HEK293 (cell line): ENCODE data around the gene OST4.

Source experiments
- EGR2 ChIP-seq: fragments of 450-650 bp; formaldehyde crosslinking; IDR thresholded peaks from 2 replicates; pipeline ENCODE4 v1.5.1; 2016; ENCODE audit warnings: low read depth, missing biosample characterization, missing genetic modification characterization
- GLIS1 ChIP-seq: fragments of 450-650 bp; formaldehyde crosslinking; IDR thresholded peaks from 2 replicates; pipeline ENCODE4 v1.5.1; 2016; ENCODE audit warnings: missing biosample characterization, missing genetic modification characterization
- HOXC10 ChIP-seq: sonication (generic); formaldehyde crosslinking; IDR thresholded peaks from 2 replicates; pipeline ENCODE4 v1.8.1; 2023; ENCODE audit warnings: mild to moderate bottlenecking, missing genetic modification reagents
- KLF1 ChIP-seq: fragments of 450-650 bp; formaldehyde crosslinking; IDR thresholded peaks from 2 replicates; pipeline ENCODE4 v1.5.1; 2016; ENCODE audit warnings: missing biosample characterization, missing genetic modification characterization
- KLF8 ChIP-seq: fragments of 450-650 bp; formaldehyde crosslinking; IDR thresholded peaks from 2 replicates; pipeline ENCODE4 v1.5.1; 2016; ENCODE audit warnings: missing biosample characterization, missing genetic modification characterization
- OSR2 ChIP-seq: fragments of 450-650 bp; formaldehyde crosslinking; IDR thresholded peaks from 2 replicates; pipeline ENCODE4 v1.5.1; 2016; ENCODE audit warnings: missing biosample characterization, missing genetic modification characterization
- OVOL3 ChIP-seq: fragments of 450-650 bp; formaldehyde crosslinking; IDR thresholded peaks from 2 replicates; pipeline ENCODE4 v1.5.1; 2016; ENCODE audit warnings: missing biosample characterization, missing genetic modification characterization
- SCRT1 ChIP-seq: fragments of 450-650 bp; formaldehyde crosslinking; IDR thresholded peaks from 2 replicates; pipeline ENCODE4 v1.5.1; 2016; ENCODE audit warnings: missing biosample characterization, missing genetic modification characterization, borderline replicate concordance
- ZBTB20 ChIP-seq: fragments of 450-650 bp; formaldehyde crosslinking; IDR thresholded peaks from 2 replicates; pipeline ENCODE4 v1.5.1; 2016; ENCODE audit warnings: missing biosample characterization, missing genetic modification characterization
- ZBTB21 ChIP-seq: fragments of 450-650 bp; formaldehyde crosslinking; IDR thresholded peaks from 2 replicates; pipeline ENCODE4 v1.5.1; 2017; ENCODE audit warnings: missing biosample characterization, missing genetic modification characterization
- ZBTB8A ChIP-seq: fragments of 450-650 bp; formaldehyde crosslinking; IDR thresholded peaks from 2 replicates; pipeline ENCODE4 v1.5.1; 2016; ENCODE audit warnings: missing biosample characterization, missing genetic modification characterization
- ZFP69B ChIP-seq: fragments of 450-650 bp; formaldehyde crosslinking; IDR thresholded peaks from 2 replicates; pipeline ENCODE4 v1.5.1; 2016; ENCODE audit warnings: missing biosample characterization, missing genetic modification characterization
- ZIC2 ChIP-seq: fragments of 450-650 bp; formaldehyde crosslinking; IDR thresholded peaks from 2 replicates; pipeline ENCODE4 v1.5.1; 2016; ENCODE audit warnings: missing biosample characterization, missing genetic modification characterization
- ZNF10 ChIP-seq: fragments of 450-650 bp; formaldehyde crosslinking; IDR thresholded peaks from 2 replicates; pipeline ENCODE4 v1.5.1; 2017; ENCODE audit warnings: missing biosample characterization, missing genetic modification characterization
- ZNF121 ChIP-seq: fragments of 450-650 bp; formaldehyde crosslinking; IDR thresholded peaks from 2 replicates; pipeline ENCODE4 v1.5.1; 2016; ENCODE audit warnings: missing biosample characterization, missing genetic modification characterization
- ZNF2 ChIP-seq: fragments of 450-650 bp; formaldehyde crosslinking; IDR thresholded peaks from 2 replicates; pipeline ENCODE4 v1.5.1; 2016; ENCODE audit warnings: missing biosample characterization, missing genetic modification characterization
- ZNF214 ChIP-seq: fragments of 450-650 bp; formaldehyde crosslinking; IDR thresholded peaks from 2 replicates; pipeline ENCODE4 v1.5.1; 2017; ENCODE audit warnings: missing biosample characterization, mild to moderate bottlenecking, missing genetic modification characterization, borderline replicate concordance
- ZNF302 ChIP-seq: fragments of 450-650 bp; formaldehyde crosslinking; IDR thresholded peaks from 2 replicates; pipeline ENCODE4 v1.5.1; 2016; ENCODE audit warnings: missing biosample characterization, missing genetic modification characterization, low read depth
- ZNF416 ChIP-seq: fragments of 450-650 bp; formaldehyde crosslinking; IDR thresholded peaks from 2 replicates; pipeline ENCODE4 v1.5.1; 2016; ENCODE audit warnings: missing biosample characterization, missing genetic modification characterization
- ZNF473 ChIP-seq: fragments of 450-650 bp; formaldehyde crosslinking; IDR thresholded peaks from 2 replicates; pipeline ENCODE4 v1.5.1; 2017; ENCODE audit warnings: missing biosample characterization, missing genetic modification characterization
- ZNF544 ChIP-seq: fragments of 450-650 bp; formaldehyde crosslinking; IDR thresholded peaks from 2 replicates; pipeline ENCODE4 v1.5.0; 2017; ENCODE audit warnings: missing biosample characterization, missing genetic modification characterization
- ZNF610 ChIP-seq: fragments of 450-650 bp; formaldehyde crosslinking; IDR thresholded peaks from 2 replicates; pipeline ENCODE4 v1.5.1; 2016; ENCODE audit warnings: missing biosample characterization, missing genetic modification characterization, borderline replicate concordance
- ZNF792 ChIP-seq: fragments of 450-650 bp; formaldehyde crosslinking; IDR thresholded peaks from 2 replicates; pipeline ENCODE4 v1.5.1; 2016; ENCODE audit warnings: missing biosample characterization, missing genetic modification characterization
- ZNF837 ChIP-seq: fragments of 450-650 bp; formaldehyde crosslinking; IDR thresholded peaks from 2 replicates; pipeline ENCODE4 v1.5.1; 2016; ENCODE audit warnings: missing biosample characterization, missing genetic modification characterization
- TF ChIP-seq, protein P1 (sequence below): fragments of 450-650 bp; formaldehyde crosslinking; IDR thresholded peaks from 2 replicates; pipeline ENCODE4 v1.5.1; 2016; ENCODE audit warnings: missing biosample characterization, missing genetic modification characterization
- TF ChIP-seq, protein P2 (sequence below): fragments of 450-650 bp; formaldehyde crosslinking; IDR thresholded peaks from 2 replicates; pipeline ENCODE4 v1.5.1; 2017; ENCODE audit warnings: missing biosample characterization, missing genetic modification characterization
- TF ChIP-seq, protein P3 (sequence below): fragments of 450-650 bp; formaldehyde crosslinking; IDR thresholded peaks from 2 replicates; pipeline ENCODE4 v1.5.1; 2016; ENCODE audit warnings: missing biosample characterization, missing genetic modification characterization
- TF ChIP-seq, protein P4 (sequence below): fragments of 450-650 bp; IDR thresholded peaks from 2 replicates; pipeline ENCODE4 v1.5.1; 2018; ENCODE audit warnings: missing biosample characterization, mild to moderate bottlenecking, missing genetic modification characterization
- TF ChIP-seq, protein P5 (sequence below): fragments of 450-650 bp; formaldehyde crosslinking; IDR thresholded peaks from 2 replicates; pipeline ENCODE4; 2016; ENCODE audit warnings: missing biosample characterization, missing genetic modification characterization
- TF ChIP-seq, protein P6 (sequence below): fragments of 450-650 bp; formaldehyde crosslinking; IDR thresholded peaks from 2 replicates; pipeline ENCODE4 v1.5.1; 2017; ENCODE audit warnings: missing biosample characterization, missing genetic modification characterization
- TF ChIP-seq, protein P7 (sequence below): fragments of 450-650 bp; formaldehyde crosslinking; IDR thresholded peaks from 2 replicates; pipeline ENCODE4 v1.5.1; 2016; ENCODE audit warnings: missing biosample characterization, missing genetic modification characterization

Gene OST4

DNA sequence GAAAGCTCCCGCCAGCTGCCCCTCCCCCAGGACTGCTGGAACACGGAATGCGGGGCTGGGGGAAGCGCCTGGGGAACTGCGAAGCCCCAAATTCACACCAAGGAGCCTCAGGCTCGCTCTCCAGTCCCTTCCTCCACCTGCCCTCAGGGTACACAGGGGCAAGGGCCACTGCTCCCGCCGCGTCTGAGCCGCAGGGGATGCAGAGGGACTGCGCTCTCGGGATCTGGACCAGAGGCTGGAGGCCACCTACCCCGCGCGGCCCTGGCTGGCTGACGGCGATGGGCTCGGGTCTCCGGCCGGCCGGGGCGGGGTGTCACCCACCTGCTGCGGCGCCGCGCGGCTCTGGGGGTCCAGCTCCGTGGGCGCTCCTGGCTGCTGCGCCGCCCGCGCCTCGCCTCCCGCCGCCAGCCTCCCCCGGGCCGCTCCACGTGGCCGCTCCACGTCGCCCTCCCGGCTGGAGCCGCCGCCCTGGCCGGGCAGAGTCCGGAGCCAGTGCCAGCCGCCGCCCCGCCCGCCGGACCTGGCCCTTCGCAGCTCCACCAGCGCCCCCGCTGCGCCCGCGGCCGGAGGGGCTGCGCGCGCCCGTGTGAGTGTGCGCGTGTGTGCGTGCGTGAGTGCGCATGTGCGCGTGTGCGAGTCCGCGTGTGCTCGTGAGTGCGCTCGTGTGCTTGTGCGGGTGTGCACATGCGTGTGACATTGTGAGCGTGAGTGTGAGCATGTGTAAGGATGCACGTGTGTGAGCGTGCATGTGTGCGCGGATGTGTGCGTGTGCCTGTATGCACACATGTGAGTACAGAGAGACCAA is 47.3 kb upstream of the OST4 start, which contains the start of gene CGREF1 (continued):
- TF ChIP-seq ZNF416 (tag by site-specific recombination) = no peak
- no peak for TF ChIP-seq KLF1
- TF ChIP-seq ZNF792 (tag by site-specific recombination) = no peak
- TF ChIP-seq, protein P1, sequence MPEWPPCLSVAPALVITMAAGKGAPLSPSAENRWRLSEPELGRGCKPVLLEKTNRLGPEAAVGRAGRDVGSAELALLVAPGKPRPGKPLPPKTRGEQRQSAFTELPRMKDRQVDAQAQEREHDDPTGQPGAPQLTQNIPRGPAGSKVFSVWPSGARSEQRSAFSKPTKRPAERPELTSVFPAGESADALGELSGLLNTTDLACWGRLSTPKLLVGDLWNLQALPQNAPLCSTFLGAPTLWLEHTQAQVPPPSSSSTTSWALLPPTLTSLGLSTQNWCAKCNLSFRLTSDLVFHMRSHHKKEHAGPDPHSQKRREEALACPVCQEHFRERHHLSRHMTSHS (tag by site-specific recombination) = no peak
- no peak for TF ChIP-seq ZNF121
- TF ChIP-seq, protein P2, sequence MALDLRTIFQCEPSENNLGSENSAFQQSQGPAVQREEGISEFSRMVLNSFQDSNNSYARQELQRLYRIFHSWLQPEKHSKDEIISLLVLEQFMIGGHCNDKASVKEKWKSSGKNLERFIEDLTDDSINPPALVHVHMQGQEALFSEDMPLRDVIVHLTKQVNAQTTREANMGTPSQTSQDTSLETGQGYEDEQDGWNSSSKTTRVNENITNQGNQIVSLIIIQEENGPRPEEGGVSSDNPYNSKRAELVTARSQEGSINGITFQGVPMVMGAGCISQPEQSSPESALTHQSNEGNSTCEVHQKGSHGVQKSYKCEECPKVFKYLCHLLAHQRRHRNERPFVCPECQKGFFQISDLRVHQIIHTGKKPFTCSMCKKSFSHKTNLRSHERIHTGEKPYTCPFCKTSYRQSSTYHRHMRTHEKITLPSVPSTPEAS = peak; percentile 89
- TF ChIP-seq, protein P3, sequence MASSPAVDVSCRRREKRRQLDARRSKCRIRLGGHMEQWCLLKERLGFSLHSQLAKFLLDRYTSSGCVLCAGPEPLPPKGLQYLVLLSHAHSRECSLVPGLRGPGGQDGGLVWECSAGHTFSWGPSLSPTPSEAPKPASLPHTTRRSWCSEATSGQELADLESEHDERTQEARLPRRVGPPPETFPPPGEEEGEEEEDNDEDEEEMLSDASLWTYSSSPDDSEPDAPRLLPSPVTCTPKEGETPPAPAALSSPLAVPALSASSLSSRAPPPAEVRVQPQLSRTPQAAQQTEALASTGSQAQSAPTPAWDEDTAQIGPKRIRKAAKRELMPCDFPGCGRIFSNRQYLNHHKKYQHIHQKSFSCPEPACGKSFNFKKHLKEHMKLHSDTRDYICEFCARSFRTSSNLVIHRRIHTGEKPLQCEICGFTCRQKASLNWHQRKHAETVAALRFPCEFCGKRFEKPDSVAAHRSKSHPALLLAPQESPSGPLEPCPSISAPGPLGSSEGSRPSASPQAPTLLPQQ (tag by site-specific recombination) = no peak
- TF ChIP-seq ZNF2 (tag by site-specific recombination) = no peak
- TF ChIP-seq KLF8 (tag by site-specific recombination) = no peak
- no peak for TF ChIP-seq ZFP69B (tag by site-specific recombination)
- TF ChIP-seq HOXC10 (CRISPR knock-in tag) = no peak
- TF ChIP-seq ZNF610 (tag by site-specific recombination) = no peak
- no peak for TF ChIP-seq EGR2 (tag by site-specific recombination)
- no peak for TF ChIP-seq ZBTB21
- no peak for TF ChIP-seq ZBTB20 (tag by site-specific recombination)
- no peak for TF ChIP-seq ZNF473 (tag by site-specific recombination)
- TF ChIP-seq, protein P4, sequence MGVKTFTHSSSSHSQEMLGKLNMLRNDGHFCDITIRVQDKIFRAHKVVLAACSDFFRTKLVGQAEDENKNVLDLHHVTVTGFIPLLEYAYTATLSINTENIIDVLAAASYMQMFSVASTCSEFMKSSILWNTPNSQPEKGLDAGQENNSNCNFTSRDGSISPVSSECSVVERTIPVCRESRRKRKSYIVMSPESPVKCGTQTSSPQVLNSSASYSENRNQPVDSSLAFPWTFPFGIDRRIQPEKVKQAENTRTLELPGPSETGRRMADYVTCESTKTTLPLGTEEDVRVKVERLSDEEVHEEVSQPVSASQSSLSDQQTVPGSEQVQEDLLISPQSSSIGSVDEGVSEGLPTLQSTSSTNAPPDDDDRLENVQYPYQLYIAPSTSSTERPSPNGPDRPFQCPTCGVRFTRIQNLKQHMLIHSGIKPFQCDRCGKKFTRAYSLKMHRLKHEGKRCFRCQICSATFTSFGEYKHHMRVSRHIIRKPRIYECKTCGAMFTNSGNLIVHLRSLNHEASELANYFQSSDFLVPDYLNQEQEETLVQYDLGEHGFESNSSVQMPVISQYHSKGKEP (tag by site-specific recombination) = no peak
- TF ChIP-seq ZIC2 (tag by site-specific recombination) = peak; percentile 63; the same call in 1 of the 2 replicates
- 0 out of 2 replicates have a peak, but pooled peaks have one; percentile 20 for TF ChIP-seq ZBTB8A (tag by site-specific recombination)
- TF ChIP-seq, protein P5, sequence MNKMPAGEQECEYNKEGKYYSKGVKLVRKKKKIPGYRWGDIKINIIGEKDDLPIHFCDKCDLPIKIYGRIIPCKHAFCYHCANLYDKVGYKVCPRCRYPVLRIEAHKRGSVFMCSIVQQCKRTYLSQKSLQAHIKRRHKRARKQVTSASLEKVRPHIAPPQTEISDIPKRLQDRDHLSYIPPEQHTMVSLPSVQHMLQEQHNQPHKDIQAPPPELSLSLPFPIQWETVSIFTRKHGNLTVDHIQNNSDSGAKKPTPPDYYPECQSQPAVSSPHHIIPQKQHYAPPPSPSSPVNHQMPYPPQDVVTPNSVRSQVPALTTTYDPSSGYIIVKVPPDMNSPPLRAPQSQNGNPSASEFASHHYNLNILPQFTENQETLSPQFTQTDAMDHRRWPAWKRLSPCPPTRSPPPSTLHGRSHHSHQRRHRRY (tag by site-specific recombination) = no peak
- TF ChIP-seq, protein P6, sequence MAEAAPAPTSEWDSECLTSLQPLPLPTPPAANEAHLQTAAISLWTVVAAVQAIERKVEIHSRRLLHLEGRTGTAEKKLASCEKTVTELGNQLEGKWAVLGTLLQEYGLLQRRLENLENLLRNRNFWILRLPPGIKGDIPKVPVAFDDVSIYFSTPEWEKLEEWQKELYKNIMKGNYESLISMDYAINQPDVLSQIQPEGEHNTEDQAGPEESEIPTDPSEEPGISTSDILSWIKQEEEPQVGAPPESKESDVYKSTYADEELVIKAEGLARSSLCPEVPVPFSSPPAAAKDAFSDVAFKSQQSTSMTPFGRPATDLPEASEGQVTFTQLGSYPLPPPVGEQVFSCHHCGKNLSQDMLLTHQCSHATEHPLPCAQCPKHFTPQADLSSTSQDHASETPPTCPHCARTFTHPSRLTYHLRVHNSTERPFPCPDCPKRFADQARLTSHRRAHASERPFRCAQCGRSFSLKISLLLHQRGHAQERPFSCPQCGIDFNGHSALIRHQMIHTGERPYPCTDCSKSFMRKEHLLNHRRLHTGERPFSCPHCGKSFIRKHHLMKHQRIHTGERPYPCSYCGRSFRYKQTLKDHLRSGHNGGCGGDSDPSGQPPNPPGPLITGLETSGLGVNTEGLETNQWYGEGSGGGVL (tag by site-specific recombination) = peak; percentile 78
- TF ChIP-seq ZNF10 (tag by site-specific recombination) = no peak
- TF ChIP-seq OVOL3 = no peak
- TF ChIP-seq SCRT1 (tag by site-specific recombination) = no peak
- no peak for TF ChIP-seq OSR2 (tag by site-specific recombination)
- peak; percentile 67; the same call in 1 of the 2 replicates for TF ChIP-seq GLIS1 (tag by site-specific recombination)
- no peak for TF ChIP-seq ZNF302
- TF ChIP-seq, protein P7, sequence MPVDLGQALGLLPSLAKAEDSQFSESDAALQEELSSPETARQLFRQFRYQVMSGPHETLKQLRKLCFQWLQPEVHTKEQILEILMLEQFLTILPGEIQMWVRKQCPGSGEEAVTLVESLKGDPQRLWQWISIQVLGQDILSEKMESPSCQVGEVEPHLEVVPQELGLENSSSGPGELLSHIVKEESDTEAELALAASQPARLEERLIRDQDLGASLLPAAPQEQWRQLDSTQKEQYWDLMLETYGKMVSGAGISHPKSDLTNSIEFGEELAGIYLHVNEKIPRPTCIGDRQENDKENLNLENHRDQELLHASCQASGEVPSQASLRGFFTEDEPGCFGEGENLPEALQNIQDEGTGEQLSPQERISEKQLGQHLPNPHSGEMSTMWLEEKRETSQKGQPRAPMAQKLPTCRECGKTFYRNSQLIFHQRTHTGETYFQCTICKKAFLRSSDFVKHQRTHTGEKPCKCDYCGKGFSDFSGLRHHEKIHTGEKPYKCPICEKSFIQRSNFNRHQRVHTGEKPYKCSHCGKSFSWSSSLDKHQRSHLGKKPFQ (tag by site-specific recombination) = peak; percentile 66
- TF ChIP-seq ZNF214 (tag by site-specific recombination) = no peak
- TF ChIP-seq ZNF837 = no peak
- no peak for TF ChIP-seq ZNF544 (tag by site-specific recombination)
